ENCODE data around the gene OPRM1.
"Not testable (repeated sequence)": the region's sequence is repeated elsewhere in the genome, so short reads cannot be mapped to it uniquely, and the experiment has no call there.

Gene OPRM1

DNA sequence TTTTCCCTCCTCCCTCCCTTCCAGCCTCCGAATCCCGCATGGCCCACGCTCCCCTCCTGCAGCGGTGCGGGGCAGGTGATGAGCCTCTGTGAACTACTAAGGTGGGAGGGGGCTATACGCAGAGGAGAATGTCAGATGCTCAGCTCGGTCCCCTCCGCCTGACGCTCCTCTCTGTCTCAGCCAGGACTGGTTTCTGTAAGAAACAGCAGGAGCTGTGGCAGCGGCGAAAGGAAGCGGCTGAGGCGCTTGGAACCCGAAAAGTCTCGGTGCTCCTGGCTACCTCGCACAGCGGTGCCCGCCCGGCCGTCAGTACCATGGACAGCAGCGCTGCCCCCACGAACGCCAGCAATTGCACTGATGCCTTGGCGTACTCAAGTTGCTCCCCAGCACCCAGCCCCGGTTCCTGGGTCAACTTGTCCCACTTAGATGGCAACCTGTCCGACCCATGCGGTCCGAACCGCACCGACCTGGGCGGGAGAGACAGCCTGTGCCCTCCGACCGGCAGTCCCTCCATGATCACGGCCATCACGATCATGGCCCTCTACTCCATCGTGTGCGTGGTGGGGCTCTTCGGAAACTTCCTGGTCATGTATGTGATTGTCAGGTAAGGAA is at the start of gene OPRM1:
Gene OPRM1 (plus strand): TSS at position 10 of the 612 bp plus-strand sequence. CDS start 305 bp downstream, at position 315.
- DNase-seq: no peak

DNA sequence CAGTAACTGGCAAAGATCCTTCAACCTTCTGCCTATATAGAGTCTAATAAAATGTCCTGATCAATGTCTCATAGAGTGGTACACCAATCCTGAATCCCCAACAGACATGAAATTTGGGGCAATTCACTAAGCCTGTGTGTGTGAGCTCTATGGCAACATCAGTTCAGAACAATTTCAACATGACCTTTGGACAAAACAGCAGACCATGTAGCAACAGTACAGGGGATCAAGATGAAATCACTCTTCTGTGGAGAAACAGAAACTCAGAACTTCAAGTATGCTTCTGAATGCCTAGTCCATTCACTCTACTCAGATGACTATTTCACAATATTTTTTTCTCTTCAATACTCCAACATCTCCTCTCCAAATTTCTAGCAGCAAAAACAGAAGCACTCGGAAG is 49.1 kb upstream of the OPRM1 start:
- DNase-seq: no peak

DNA sequence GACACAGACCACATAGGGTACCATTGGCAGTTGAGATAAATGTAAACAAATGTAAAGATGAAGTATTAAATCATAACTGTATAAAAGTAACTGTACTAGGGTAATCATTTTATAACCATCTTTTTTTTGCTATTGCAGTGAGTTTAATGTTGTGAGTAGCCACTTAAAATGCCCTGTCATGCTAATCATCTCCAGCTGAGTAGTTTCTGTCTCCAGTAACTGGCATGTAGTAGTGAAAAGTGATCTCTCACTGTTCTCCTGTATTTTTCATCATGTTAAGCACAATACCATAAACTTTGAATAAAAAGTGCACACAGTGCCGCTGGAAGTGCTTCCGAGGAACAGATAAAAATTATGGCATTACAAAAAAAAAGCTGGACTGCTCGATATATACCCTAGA is 45.0 kb upstream of the OPRM1 start:
- no peak for DNase-seq

DNA sequence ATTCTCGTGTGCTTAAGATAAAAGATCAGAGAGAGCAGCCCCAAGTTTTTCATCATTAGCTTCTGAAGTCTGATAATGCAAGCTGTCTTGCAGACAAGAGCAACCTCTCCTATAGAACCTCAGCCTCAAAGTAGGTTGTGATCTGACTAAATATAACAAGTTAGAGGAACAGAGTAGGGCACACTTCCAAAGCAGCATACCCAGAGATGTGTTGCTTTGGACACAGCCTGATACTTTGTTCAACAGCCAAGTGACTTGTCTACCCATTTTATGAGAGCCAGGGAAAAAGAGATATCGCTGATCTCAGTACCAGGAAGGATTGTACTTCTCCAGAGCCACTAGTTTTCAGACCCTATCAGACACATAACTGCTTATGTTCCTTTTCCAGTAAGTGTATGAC is 44.2 kb upstream of the OPRM1 start:
- DNase-seq: no peak

DNA sequence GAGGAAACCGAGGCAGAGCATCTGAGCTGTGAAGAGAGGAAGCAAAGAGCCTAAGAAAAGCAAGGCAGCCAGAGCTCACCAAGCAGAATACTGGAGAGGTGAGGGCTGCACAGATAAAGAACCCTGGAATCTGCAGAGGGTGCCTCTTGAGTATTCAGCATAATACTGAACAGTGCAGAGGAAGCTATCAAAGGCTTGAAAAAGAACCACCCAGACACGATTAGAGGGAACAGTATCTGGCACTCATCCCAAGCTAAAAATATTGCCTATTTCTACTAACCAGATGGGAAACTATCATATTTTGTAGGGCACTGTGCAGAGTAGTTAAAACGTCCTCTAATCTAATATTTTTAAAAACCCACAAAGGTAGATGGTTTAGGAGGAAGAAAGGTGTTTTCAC is 41.8 kb upstream of the OPRM1 start:
- no peak for DNase-seq

DNA sequence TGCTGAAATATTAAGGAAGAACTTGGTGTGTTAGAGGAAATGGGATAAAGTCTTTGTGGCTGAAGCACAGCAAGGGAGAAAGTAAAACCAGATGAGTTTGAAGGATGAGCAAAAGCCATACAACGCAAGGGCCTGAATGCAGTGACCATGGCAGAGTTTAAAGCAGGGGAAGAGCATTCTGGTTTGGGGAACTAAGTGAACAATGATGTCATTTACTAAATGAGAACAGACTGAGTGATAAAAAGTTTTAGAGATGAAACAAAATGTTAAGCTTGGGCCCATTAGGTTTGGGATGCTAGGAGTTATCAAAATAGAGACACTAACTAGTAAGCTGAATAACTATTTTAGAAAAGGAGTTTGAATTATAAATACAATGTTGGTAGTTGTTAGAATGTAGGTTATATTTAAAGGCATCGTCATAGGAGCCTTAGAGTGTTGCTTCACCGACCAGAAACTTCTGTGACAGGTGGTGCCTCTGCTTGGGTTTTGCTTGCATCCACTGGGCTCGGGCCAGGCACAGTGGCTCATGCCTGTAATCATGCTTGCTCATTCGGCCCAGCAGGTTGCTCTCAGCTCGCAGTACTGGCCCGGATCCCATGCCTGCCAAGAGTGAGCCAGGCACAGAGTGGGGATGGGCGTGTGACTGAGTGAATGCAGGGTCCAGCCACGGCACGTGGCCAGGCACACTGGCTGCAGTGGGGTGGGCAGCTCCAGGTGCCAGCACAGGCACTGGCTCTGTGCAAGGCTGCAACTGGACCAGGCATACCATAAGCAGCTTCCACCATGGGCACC is 37.4 kb upstream of the OPRM1 start:
- no peak for DNase-seq

DNA sequence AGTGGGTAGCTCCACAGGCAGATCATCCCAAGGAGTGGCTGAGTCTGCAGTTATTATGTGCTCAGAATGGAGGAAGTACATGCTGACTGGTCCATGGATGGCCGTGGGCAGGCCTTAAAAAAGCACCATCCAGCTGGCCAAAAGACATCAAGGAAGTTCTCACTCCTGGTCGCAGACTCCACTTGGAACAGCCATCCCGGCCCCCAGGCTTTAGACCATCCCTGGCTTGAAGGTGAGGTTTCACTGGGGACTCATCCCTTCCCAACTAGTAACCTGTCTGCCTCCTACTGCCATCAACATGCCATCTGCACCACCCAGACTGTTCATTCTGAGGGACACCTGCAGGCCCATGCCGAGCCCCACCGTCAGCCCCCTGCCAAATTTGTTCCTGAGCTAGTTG is 36.1 kb upstream of the OPRM1 start:
- DNase-seq: no peak

DNA sequence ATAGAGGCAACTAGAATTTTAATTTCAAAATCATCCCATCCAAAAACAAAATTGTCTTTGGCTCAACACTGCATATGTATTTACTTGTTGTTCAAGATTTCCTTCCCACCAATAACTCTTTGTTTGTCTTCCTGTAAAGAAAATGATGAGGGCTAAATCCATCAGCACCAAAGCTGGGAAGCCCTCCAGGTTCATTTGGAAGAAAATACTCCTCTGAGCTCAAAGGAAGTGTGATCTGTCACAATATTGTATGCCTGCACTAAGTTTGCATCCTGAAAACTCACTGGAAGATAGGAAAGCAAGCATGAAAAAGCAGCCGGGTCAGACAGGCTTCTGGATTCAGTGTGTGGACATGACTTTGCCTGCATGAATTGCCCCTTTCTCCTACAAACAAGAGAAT is 28.7 kb upstream of the OPRM1 start:
- no peak for DNase-seq

DNA sequence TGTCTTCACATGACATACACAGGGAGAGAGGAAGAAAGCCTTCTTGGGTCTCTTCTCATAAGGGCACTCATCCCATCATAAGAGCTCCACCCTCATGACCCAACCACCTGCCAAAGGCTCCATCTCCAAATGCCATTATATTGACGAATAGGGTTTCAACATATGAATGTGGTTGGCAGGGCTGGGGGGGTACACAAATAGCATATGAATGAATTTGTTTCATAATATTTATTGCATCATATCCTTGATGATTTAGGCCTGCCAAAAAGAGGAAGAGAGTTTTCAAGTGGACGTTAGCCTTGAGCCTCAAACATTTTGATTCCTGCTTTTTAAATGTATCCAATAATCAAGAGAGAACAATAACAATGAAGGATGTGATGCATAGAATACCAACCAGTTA is 26.2 kb upstream of the OPRM1 start:
- DNase-seq: no peak

DNA sequence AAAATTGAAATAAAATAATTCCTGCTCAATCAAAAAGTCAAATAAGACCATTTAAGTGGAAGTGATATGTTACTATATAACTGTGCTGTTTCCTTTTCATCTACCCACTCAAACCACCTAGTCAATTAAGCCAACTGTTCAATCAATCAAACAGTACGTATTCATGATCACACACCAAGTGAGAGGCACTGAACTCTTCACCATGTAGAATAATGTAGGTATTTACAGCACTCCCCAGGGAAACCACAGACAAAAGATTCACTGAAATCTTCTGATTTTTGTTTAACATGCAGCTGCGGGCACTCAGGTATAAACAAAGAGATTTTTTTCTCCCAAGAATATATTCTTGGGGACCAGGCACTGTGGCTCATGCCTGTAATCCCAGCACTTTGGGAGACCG is 21.3 kb upstream of the OPRM1 start:
- no peak for DNase-seq

DNA sequence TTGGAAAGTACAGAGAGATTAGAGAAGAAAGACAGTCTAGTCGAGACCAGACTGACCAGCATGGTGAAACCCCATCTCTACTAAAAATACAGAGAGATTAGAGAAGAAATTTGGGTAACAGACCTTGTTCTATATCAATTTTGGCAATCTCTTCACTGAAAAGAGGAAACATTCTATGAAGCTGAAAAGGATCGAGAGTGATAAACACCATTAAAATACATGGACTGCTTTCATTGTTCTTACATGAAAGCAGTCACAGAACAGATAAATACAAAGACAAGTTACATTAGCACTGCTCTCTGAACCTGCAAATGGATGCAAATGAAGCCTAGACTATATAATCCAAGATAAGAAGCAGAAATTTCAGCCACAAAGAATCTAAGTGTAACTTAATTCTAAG is 8.4 kb upstream of the OPRM1 start:
- no peak for DNase-seq

DNA sequence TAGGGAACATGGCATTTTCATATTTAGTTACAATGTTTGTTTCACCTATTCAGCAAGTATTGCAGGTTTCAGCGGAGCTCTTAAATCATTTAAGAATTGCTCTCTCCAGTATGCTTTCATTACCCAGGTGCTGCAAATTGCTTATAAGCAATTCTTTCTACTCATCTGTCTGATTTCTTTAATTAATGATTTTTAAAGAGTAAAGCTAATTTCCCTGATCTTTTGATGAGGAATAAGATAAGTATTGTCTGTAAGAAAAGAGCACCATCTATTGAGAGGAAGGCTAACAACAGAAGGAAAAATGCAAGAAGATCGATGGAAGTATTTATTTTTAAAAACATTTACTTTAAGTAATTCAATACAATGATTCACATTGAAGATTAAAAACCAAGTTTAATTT is 2.0 kb downstream of the OPRM1 start:
- DNase-seq: no peak

DNA sequence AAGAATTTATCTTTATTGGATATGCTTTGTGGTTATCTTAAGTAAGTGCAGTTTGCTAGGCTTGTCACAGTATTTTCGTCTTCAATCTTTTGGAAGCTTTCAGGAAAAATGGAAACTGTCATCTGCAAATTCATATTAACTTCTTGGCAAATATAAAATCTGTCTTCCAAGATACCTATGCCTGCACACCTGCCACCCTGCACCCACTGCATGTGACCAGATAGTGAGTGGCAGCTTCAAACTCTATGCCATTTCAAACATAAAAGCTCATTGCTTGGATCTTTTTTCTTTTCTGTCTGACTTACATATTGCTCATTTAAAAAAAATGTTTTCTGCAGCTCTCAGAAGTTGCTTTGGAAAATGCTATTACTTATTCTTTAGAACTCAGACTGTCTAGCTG is 14.1 kb downstream of the OPRM1 start:
- DNase-seq: no peak

DNA sequence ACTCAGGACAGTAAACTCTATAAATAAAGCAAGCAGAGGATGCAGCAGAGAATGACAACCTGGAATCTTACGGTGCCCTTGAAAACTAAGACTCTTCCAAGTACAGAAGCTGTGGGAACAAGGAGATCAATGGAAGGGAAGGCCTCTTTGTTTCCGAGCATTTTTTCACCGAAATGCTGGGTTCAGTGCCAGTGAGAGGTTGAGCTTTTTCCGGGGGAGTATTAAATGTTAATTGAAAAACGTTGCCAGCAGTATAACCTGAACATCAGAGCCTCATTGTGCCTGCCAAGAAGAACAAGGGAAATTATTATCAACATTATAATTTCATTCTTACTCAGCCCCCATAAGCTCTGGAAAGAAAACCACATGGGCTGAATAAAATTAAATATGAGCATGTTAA is 17.5 kb downstream of the OPRM1 start:
- no peak for DNase-seq

DNA sequence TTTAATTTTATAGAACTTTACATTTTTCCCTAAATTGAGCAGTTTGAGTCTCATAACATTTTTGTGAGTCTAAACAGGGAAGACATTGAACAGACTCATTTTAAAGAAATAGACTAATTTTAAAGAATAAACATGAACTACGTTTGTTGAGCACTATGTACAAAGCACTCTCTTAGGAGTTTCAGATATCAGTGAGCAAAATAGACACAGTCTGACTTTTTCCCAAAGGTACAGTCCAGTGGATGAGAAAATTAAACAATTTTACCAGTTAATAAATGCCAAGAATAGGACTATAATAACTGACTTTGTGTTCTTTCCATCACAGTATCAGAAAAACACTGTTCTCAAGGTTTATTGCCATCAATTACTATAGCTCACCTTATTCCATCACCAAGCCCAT is 18.1 kb downstream of the OPRM1 start:
- no peak for DNase-seq

DNA sequence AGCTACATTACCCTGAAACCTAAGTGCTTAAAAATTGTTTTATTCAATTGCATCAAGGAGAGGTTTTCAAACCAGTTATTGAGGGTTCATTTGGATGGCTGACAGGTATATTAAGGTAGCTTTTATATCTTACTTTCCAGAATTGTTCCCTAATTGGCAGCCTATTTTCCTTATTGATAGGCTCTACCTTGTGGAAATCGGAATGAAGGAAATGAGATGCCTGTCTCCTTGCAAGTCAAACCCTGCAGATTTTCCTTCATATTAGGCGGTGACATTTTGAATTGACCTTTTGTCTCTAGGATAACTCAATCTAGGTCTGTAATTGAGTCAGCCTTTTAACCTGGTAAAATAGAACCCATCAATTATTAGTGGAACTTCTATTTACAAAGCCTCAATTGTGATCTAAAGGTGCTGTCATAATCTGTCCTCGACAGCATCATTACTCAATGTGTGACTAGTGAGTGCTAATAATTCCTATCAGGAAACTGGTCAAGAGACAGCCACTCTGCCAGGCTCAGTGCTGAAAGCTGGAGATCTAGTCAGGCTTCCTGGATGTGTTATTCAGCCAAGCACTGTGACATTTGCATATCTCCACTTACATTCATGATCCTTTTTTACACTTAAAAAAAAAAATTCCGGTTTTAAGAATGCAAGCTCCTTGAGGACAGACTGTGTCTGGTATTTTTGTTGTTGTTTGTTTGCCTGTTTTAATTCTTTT is 20.1 kb downstream of the OPRM1 start:
- DNase-seq: no peak

DNA sequence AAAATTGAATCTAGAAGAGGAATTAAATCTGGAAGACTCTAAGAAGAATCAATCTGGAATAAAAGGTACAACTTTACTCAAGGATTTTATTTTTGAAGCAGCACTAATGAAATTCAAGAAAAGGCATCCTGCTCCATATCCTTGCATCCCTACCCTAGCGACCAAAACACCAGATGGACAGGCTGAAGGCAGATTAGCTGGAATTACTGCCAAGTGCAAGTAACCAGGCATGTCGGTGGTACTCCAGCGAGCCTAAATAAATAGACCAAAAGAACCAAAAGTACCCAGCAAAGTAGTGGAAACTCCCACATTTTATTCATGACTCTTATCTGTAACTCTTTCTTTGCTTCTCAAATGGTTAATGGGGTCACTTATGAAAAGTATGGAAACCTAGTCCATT is 21.0 kb downstream of the OPRM1 start:
- no peak for DNase-seq

DNA sequence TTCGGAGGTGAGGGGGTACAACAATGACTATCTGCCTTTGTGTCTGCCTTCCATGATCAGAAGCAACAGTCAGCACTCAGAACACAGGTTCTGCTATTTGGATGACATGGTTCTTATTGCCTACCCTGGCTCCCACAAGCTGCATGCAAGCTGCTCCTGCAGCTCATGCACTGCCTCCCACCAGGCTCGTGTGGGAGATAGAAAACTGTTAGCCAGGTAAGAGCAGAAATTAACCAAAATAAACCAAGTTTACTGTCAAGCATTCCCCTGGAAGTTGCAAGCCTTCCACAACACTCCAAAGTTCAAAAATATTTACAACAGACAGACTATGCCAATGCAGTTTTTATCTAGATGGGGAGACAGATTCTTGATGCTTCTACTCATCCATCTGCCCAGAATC is 31.0 kb downstream of the OPRM1 start:
- no peak for DNase-seq

DNA sequence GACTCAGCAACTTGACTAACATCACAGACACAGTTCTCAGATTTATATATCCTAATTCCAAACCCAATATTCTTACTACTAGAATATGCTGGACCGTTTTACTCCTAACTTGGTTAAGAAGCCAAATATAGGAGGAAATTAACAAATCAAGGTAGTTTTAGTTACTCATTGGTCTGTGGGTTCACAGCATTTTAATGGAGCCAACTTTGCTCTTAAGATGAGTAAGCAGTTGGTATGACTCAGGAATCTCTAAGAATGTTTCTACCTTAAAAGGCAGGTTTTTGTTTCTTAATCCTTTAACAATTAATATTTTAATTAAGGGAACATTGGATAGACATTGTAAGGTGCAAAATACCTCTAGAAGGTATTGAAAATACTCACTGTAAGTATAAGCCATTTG is 31.6 kb downstream of the OPRM1 start:
- DNase-seq: no peak

DNA sequence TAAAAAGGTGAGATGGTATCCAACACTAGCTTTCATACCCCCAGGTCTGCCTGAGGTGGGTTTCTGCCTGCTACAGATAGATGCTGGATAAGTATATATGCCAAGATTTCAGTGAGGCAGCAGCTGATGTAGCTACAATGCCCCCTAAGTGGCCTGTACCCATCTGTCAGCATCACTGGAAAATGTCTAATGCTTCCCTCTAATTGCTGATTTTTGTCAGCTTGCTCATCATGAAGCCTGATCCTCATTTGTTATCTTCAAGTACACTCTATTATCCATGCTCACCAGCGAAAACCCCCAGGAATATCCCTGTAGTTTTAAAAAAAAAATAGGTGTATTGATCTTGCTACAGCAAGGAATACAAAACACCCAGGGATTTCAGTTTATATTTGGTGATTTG is 32.2 kb downstream of the OPRM1 start:
- DNase-seq: no peak

DNA sequence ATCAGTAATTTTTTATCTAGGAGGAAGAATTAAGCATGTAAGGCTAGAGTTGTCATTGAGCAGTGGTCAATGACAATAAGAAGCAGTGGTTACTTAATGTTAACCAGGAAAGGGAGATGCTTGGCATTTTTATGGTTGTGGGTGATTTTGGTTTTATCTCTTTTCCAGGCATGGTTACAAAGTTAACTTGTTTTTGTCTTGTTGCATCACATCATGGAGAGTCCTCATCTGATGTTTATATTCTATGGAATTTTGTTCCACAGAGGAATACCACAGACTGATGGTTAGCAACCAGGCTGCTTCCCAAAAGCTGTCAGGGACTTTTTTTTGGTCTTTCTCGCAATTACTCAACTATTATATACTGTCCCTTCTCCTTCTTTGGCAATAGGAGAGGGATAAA is 32.7 kb downstream of the OPRM1 start:
- DNase-seq: no peak

DNA sequence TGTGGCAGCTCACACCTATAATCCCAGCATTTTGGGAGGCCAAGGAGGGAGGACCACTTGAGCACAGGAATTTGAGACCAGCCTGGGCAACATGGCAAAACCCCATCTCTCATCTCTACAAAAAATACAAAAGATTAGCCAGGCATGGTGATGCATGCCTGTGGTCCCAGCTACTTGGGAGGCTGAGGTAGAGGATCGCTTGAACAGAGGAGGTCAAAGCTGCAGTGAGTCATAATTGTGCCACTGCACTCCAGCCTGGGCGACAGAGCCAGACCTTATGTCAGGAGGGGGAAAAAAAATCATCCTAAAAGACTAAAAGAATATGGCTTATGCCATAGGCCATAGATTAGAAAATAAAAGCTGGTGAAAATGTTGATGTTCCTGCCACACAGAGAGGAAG is 39.6 kb downstream of the OPRM1 start:
- DNase-seq: not testable (repeated sequence)

DNA sequence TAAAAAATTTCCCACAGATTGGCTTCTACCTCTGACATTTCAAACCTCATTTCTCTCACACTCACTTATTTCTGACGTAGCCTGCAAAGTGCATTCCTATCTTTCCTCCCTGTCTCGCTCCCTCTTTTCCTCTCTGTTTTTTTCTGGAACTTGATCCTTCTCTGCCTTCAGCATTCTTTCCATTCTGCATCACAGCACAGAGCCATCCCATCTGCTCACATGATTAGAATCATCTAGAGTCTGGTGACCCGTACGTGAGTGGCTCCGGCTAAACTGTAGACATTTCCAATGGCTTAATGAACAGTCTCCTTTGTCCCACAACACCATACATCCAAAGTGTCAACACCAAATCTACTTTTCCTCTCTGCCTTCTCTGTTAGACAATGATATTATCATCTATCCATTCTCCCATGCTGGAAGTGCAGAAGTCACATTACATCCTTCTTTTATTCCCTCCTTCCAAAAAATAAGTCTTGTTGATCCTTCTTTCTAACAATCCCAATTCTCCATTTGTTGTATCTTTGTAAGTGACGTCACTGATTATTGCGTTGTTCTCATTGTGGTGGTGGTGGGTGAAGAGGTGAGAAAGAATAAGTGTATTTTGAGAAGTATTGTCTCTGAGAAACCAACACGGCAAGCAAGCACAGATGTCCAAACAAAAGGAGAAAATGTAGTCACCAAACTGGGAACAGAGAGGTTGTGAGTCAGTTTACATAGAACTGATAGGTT is 41.6 kb downstream of the OPRM1 start:
- no peak for DNase-seq

DNA sequence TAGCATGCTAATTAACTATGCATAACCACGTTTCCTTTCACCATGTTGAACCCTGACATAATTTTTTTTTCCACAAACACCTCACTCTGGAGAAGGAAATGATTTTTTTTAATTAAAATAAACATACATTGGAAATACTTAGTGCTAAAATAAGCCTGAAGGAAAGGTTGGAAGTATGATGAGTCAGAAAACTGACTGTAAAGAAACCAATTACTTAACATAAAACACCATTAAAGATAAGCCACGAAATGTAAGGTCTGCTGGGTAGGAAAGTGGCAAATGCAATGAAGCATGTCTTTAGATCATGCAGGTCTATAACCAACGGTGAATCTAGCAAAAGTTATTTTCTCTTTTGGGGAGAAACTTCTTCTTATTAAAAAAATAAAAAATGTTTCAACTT is 47.5 kb downstream of the OPRM1 start:
- no peak for DNase-seq

Measured in NCI-H2029 (cell line).